Brain microvascular endothelial cell (primary cell): ENCODE data around the gene ARHGAP22.

Experiments used
- DNase-seq: peaks from one replicate; pipeline ENCODE4 v3.0.0-alpha.2; 2020
- H3K27ac ChIP-seq: fragments of 250-450 bp; sonication (Bioruptor Pico); 2 replicates; pipeline ENCODE4 v1.5.1; 2020; ENCODE audit warnings: mild to moderate bottlenecking, moderate library complexity
- H3K27me3 ChIP-seq: fragments of 250-450 bp; sonication (Bioruptor Pico); replicated peaks from 2 replicates; pipeline ENCODE4 v1.5.1; 2020; ENCODE audit warnings: mild to moderate bottlenecking
- H3K36me3 ChIP-seq: fragments of 250-450 bp; sonication (Bioruptor Pico); replicated peaks from 2 replicates; pipeline ENCODE4 v1.5.1; 2020; ENCODE audit warnings: mild to moderate bottlenecking
- H3K4me3 ChIP-seq: 2 replicates; pipeline ENCODE4 v1.5.1; 2011; ENCODE audit warnings: low read depth, mild to moderate bottlenecking, control low read depth, low read length, moderate library complexity
- CTCF ChIP-seq: IDR thresholded peaks from 2 replicates; pipeline ENCODE4 v1.5.1; 2011; ENCODE audit warnings: low read depth, mild to moderate bottlenecking, moderate library complexity, low read length, control low read depth, inconsistent platforms; ENCODE audit errors: missing control alignments
- in situ Hi-C: cut with HindIII; loops from 2 replicates; pipeline ENCODE4 v1.10.0; 2017; ENCODE audit warnings: low sequenced_read_pairs, low pct_ligation_motif_present

Gene ARHGAP22

GRCh38 chr10:48503293-48503911, 101.5 kb downstream of the ARHGAP22 start:
- in situ Hi-C loops, result no loop called here
- no peak for DNase-seq
- no peaks in the 10 kb centered on the region for H3K36me3 ChIP-seq
- H3K27me3 ChIP-seq, result no peaks in the 10 kb centered on the region
- H3K4me3 ChIP-seq, result no peak overlapping the region
- H3K27ac ChIP-seq, result no peak overlapping the region
- no peak for TF ChIP-seq CTCF

GRCh38 chr10:48502791-48503190, 102.1 kb downstream of the ARHGAP22 start:
- no peak for TF ChIP-seq CTCF
- no peak overlapping the region for H3K27ac ChIP-seq
- in situ Hi-C loops, result no loop called here
- H3K36me3 ChIP-seq, result no peaks in the 10 kb centered on the region
- DNase-seq, result no peak
- H3K27me3 ChIP-seq, result no peaks in the 10 kb centered on the region
- no peak overlapping the region for H3K4me3 ChIP-seq

GRCh38 chr10:48501787-48502771, 102.8 kb downstream of the ARHGAP22 start:
- DNase-seq, result no peak
- no peak for TF ChIP-seq CTCF
- H3K36me3 ChIP-seq, result no peaks in the 10 kb centered on the region
- H3K4me3 ChIP-seq, result no peak overlapping the region
- in situ Hi-C loops, result no loop called here
- H3K27ac ChIP-seq, result no peak overlapping the region
- H3K27me3 ChIP-seq, result no peaks in the 10 kb centered on the region

GRCh38 chr10:48501226-48501625, 103.6 kb downstream of the ARHGAP22 start:
- no peak for TF ChIP-seq CTCF
- Histone ChIP-seq H3K4me3 (no peak overlapping the region), H3K36me3 (no peaks in the 10 kb centered on the region), H3K27me3 (no peaks in the 10 kb centered on the region), H3K27ac (no peak overlapping the region)
- in situ Hi-C loops, result no loop called here
- no peak for DNase-seq

- Histone ChIP-seq H3K4me3 (no peak overlapping the region), H3K27me3 (no peaks in the 10 kb centered on the region), H3K36me3 (no peaks in the 10 kb centered on the region), H3K27ac (no peak overlapping the region)
- in situ Hi-C loops, result no loop called here
- DNase-seq, result no peak
- no peak for TF ChIP-seq CTCF
Measured at GRCh38 chr10:48500771-48501170, 104.1 kb downstream of the ARHGAP22 start.
